GM10248 (cell line): ENCODE measurements around the gene JAKMIP1.

Source experiments
- CTCF ChIA-PET: fragments of 300-600 bp; sonication (Branson Sonifier 250); formaldehyde crosslinking; extraction: SDS; loops from one replicate; lab custom pipeline; 2021; ENCODE audit warnings: antibody characterized with exemption; lab: Yijun Ruan, JAX
- POLR2A ChIA-PET: fragments of 350-650 bp; sonication (Branson Sonifier 250); formaldehyde crosslinking; extraction: SDS; loops from one replicate; lab custom pipeline; 2020; ENCODE audit warnings: antibody characterized with exemption; lab: Yijun Ruan, JAX
- DNase-seq: peaks from one replicate; pipeline ENCODE4 v3.0.0; 2012; ENCODE audit errors: extremely low spot score
- CTCF ChIP-seq: IDR thresholded peaks from 2 replicates; pipeline ENCODE4 v1.5.1; 2012; ENCODE audit warnings: mild to moderate bottlenecking, low read depth; ENCODE audit errors: extremely low read depth, missing control alignments, control extremely low read depth

The JAKMIP1 gene

DNA sequence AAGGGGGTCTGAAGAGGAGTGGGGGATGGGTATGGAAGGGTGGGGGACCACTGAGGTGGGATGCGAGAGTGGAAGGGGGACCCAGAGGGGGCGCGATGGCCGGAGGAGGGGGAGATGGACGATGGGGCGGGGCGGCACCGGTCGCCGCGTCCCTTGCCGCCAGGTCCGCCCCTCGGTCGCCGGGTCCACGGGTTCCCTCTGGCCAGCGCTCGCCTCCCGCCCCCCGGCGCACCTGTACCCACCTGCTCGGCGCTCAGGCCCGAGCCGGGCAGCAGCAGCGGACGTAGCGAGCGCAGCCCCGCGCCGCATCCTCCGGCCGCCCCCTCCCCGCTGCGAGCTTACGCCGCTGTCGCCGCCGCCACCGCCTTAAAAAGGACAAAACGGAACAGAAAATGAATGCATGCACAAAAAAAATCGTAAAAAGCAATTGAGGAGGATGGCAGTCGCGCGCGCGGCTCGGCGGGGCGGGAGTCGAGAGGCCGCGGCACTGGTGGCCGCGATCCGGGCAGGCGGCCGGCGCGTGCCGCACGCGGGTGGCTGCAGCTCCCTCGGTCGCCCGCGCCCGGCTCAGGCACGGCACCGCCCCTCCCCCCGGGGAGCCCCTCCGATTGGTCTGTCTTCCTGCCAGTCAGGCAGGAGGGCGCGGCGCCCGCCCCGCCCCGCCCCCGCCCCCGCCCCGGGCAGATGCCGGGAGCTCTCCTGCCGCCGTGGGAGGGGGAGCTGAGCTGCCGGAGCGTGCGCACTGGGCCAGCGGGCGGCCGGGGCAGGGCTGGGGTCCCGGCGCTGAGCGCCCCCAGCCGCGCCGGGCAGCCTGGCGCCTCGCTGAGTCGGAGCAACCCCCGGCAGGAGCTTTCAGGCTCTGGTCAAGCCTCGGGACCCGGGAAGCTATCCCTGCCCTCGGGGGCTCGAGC, at the start of gene JAKMIP1:
TSS of gene JAKMIP1 (minus strand) at position 539 of the 911 bp plus-strand sequence. CDS start 87,699 bp downstream, outside the sequence.
- peak; percentile 97 for DNase-seq
- ChIA-PET POLR2A (interaction anchor here (0.6 to 0.7 kb wide), 6 partner anchors 9 to 713 kb away, joined by 3 to 5 read pairs (median 4); no protein-coding TSS in a partner anchor), CTCF (interaction anchor here (0.7 to 1.7 kb wide), 8 partner anchors 9 to 201 kb away, joined by 3 to 6 read pairs (median 4); no protein-coding TSS in a partner anchor)
- no peak for TF ChIP-seq CTCF

DNA sequence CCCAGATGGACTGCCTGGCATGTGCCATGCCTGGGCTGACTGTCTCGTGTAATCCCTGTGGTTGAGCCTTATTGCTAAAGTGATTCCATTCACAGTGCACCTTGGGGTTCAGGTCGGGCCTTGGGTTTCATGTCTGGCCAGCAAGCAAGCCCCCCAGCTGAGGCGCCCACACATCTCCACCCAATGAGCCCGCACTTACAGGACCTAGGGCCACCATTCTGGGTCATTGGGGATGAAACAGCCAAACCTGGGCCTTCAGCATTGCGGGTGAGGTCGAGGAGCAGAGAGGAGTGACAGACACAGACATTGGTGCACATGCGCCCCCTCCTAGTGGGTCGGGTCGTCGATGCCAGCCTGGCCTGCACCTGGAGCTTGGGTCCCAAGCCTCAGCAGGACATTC, 48.0 kb upstream of the JAKMIP1 start:
- CTCF ChIA-PET: interaction anchor here (2.5 to 18.6 kb wide), 5 partner anchors 8 to 250 kb away, joined by 7 to 514 read pairs (median 37); partner anchors contain the start of gene WFS1
- TF ChIP-seq CTCF: no peak

DNA sequence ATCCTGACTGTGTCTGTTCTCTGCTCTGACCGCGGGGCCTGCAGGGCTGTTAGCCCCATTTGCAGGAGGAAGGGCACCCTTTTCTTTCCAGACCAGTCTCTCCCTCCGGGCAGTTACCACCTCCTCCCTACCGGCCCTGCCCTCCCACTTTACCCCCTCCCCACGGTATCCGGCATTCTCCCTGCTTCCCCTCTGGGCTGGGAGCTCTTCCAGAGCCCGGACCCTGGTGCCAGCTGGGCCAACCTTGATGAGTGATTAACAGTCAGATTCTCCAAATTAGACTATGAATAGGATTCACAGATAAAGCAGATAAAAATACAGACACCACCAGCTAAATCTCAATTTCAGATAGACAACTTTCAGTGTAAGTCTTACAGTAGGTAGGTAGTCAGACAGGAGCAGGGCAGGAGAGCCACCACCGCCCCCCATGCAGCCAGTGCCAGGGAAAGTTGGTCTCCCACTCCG, 45.9 kb upstream of the JAKMIP1 start:
- no peak for TF ChIP-seq CTCF
- DNase-seq: no peak
- CTCF ChIA-PET: interaction anchor here (4.1 kb wide), 1 partner anchor 81 kb away, joined by 19 read pairs; no protein-coding TSS in a partner anchor
- POLR2A ChIA-PET: no interaction called here

More for the DNA sequence above, 48.0 kb upstream of the JAKMIP1 start:
- DNase-seq: no peak
- POLR2A ChIA-PET: no interaction called here

DNA sequence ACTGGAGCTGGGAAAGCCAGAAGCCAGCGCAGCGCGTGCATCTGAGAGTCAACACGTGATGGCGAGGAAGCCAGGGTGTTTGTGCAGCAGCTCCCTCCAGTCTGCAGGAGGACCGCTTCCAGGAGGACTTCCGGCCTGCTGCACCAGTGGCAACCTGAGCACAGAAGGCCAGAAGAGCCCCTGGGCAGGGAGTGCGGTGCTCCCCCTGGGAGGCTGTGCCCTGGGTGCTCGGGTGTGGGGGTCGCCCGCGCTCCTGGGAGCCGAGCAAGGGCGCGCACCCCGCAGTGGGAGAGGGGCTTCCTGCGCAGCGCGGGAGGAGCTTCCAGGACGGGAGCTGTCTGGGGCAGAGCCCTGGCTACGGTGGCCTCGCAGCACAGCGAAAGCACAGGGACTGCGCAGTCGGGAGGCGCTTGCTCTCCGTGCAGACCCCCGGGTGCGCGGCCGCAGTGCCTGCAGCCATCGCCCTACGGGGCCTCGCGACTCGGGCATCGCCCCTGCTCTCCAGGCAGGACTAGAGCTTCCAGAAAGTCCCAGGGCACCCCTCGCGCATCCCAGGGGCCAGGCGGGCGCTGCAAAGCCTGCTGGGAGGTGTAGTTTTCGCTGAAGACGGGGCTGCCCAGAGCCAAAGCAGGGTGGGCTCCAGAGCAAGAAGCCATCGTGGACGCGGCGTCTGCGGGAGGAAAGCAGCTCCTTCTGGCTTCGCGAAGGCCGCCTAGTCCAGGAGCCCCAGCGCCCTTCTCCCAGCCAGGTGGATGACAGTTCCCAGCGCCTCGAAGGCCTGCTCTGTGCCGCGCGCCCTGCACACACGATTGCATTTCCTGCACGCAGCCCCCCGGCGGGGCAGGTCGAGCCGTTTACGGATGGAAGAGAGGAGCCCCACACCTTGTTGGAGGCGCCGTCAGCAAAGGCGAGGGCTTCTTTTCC, 45.2 kb upstream of the JAKMIP1 start:
- ChIA-PET CTCF (interaction anchor here (1.1 to 4.1 kb wide), 3 partner anchors 61 to 88 kb away, joined by 3 to 19 read pairs (median 4); no protein-coding TSS in a partner anchor), POLR2A (no interaction called here)
- no peak for TF ChIP-seq CTCF
- no peak for DNase-seq

GRCh38 chr4:6242271-6243029, 42.1 kb upstream of the JAKMIP1 start:
- POLR2A ChIA-PET: no interaction called here
- no peak for DNase-seq
- TF ChIP-seq CTCF: no peak
- CTCF ChIA-PET: interaction anchor here (4.1 kb wide), 1 partner anchor 85 kb away, joined by 19 read pairs; no protein-coding TSS in a partner anchor
